SH-SY5Y (cell line): ENCODE data around the gene SDK1.

ENCODE experiments used
- GATA2 ChIP-seq: IDR thresholded peaks from 2 replicates; pipeline ENCODE4 v1.6.1; 2011; ENCODE audit warnings: mild to moderate bottlenecking, low read depth, low read length
- GATA3 ChIP-seq: IDR thresholded peaks from 2 replicates; pipeline ENCODE4 v1.6.1; 2011; ENCODE audit warnings: low read depth, mild to moderate bottlenecking, low read length, moderate library complexity

DNA sequence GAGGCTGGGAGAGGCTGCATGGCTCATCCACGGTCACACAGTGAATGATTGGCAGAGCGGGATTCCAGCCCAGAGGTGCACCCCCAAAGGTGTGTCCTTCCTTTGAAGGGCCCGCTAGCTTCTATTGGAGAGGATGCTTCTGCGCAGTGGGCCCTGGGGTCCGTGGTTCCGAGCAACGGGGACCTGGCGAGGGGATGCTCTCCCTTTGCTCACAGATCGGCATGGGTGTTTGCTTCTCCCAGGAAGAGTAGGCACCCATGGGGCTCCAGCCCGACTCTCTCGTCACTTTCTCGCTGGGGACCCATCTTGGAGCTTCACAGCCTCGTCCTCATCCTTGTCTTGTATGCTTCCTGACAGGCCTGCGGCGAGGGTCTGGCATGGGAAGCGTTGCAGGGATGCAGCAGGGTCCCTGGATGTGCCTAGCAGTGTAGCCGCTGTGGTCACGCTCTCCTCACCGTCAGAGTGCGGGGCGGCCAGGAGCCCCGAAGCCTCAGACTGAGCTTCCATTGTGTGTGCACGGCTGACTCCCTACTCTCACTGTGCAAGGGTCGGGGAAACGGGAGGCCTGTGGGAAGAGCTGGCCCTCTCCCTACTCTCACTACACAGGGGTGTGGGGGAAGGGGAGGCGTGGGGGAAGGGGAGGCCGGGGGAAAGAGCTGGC, 842.6 kb downstream of the SDK1 start:
- TF ChIP-seq GATA2: no peak
- TF ChIP-seq GATA3: no peak
